Activated CD8-positive, alpha-beta T cell treated with anti-CD3 and anti-CD28 coated beads for 36 hours (primary cell): ENCODE measurements around the gene MPV17. TPM values are rescaled to one million over a fixed set of nuclear protein-coding genes. Genes with fewer than 3 reads are reported as not detected.
A peak's percentile ranks its signal among the peaks of the same experiment; 100 is the strongest.

ENCODE experiments used
- ATAC-seq: fragments of 200-7000 bp; cut with Tn5 transposase; one replicate; pipeline ENCODE4 v1.10.0; 2021; ENCODE audit warnings: mild to moderate bottlenecking, moderate library complexity
- CTCF ChIA-PET: fragments of 350-600 bp; sonication (Branson Sonifier 250); formaldehyde crosslinking; loops from one replicate; lab custom pipeline; 2021; ENCODE audit warnings: antibody characterized with exemption; lab: Charles Lee
- POLR2A ChIA-PET: fragments of 350-600 bp; sonication (Branson Sonifier 250); formaldehyde crosslinking; loops from one replicate; lab custom pipeline; 2021; ENCODE audit warnings: antibody characterized with exemption; lab: Charles Lee
- DNase-seq: peaks from one replicate; pipeline ENCODE4 v3.0.0-alpha.2; 2020
- H3K27ac Mint-ChIP-seq: one replicate; pipeline ENCODE4 v1.8.0; 2021; ENCODE audit warnings: mild to moderate bottlenecking, mixed read lengths
- H3K27me3 Mint-ChIP-seq: one replicate; pipeline ENCODE4 v1.8.0; 2021; ENCODE audit warnings: mixed read lengths
- H3K36me3 Mint-ChIP-seq: one replicate; pipeline ENCODE4 v1.8.0; 2021; ENCODE audit warnings: low read depth, mixed read lengths
- H3K4me1 Mint-ChIP-seq: one replicate; pipeline ENCODE4 v1.8.0; 2021; ENCODE audit warnings: low read depth, mixed read lengths
- H3K4me3 Mint-ChIP-seq: one replicate; pipeline ENCODE4 v1.8.0; 2021; ENCODE audit warnings: mild to moderate bottlenecking, moderate library complexity, mixed read lengths
- H3K9me3 Mint-ChIP-seq: one replicate; pipeline ENCODE4 v1.8.0; 2021; ENCODE audit warnings: mixed read lengths
- CTCF ChIP-seq: fragments of 200-600 bp; IDR thresholded peaks from one replicate; pipeline ENCODE4 v1.8.0; 2022; ENCODE audit warnings: antibody characterized with exemption, mild to moderate bottlenecking
- intact Hi-C: fragments of 100-400 bp; cut with micrococcal nuclease; formaldehyde crosslinking; loops from one replicate; pipeline ENCODE4 v1.10.0; 2022
- total RNA-seq, 2 experiments: library from RNA; stranded (reverse); gene quantifications; one replicate each; pipeline ENCODE4 v1.2.3, GENCODE V29; 2021

Gene MPV17
- total RNA-seq, 2 experiments from 2014 or later, result 72.3 to 85.1 TPM

GRCh38 chr2:27264753-27265535 lies 58.0 kb downstream of the MPV17 start:
- CTCF ChIA-PET, result interaction anchor here (0.7 to 5.5 kb wide), 15 partner anchors 9 to 418 kb away, joined by 3 to 76 read pairs (median 4); partner anchors contain the start of genes ABHD1 and TRIM54
- Mint-ChIP-seq H3K4me1 (peaks cover 24% of the 10 kb centered on the region), H3K36me3 (no peaks in the 10 kb centered on the region), H3K4me3 (peak overlapping the region; percentile 65), H3K27me3 (peaks cover 38% of the 10 kb centered on the region), H3K27ac (no peak overlapping the region), H3K9me3 (no peaks in the 10 kb centered on the region)
- intact Hi-C loops, result no loop called here
- no peak for TF ChIP-seq CTCF
- ATAC-seq (peak; percentile 50), DNase-seq (peak; percentile 62)
- POLR2A ChIA-PET, result interaction anchor here (0.8 to 1.6 kb wide), 7 partner anchors 14 to 105 kb away, joined by 3 to 7 read pairs (median 3); partner anchors contain the start of genes ATRAID, EIF2B4, SLC5A6 and SNX17

- Mint-ChIP-seq H3K27ac (no peak overlapping the region), H3K27me3 (peaks cover 40% of the 10 kb centered on the region), H3K4me1 (peaks cover 24% of the 10 kb centered on the region), H3K9me3 (no peaks in the 10 kb centered on the region), H3K36me3 (no peaks in the 10 kb centered on the region), H3K4me3 (peak overlapping the region; percentile 66)
- ATAC-seq, result peak; percentile 26
- POLR2A ChIA-PET, result interaction anchor here (1.0 to 1.6 kb wide), 6 partner anchors 13 to 53 kb away, joined by 3 to 7 read pairs (median 4); partner anchors contain the start of genes ATRAID and SLC5A6
- CTCF ChIA-PET, result interaction anchor here (0.7 to 5.5 kb wide), 10 partner anchors 9 to 177 kb away, joined by 3 to 76 read pairs (median 4); partner anchors contain the start of genes ABHD1 and TRIM54
- peak; percentile 28 for DNase-seq
- no peak for TF ChIP-seq CTCF
- intact Hi-C loops, result no loop called here
These were observed 58.6 kb downstream of the MPV17 start for GRCh38 chr2:27264253-27264752.

- no peak for DNase-seq
- intact Hi-C loops, result no loop called here
- POLR2A ChIA-PET, result interaction anchor here (0.6 to 1.6 kb wide), 4 partner anchors 15 to 52 kb away, joined by 3 to 4 read pairs (median 3); partner anchors contain the start of genes ATRAID and SLC5A6
These were observed 59.3 kb downstream of the MPV17 start for GRCh38 chr2:27263287-27264252.

More at GRCh38 chr2:27263287-27264252, 59.3 kb downstream of the MPV17 start:
- H3K9me3 Mint-ChIP-seq, result no peaks in the 10 kb centered on the region
- peak overlapping the region; percentile 66 for H3K4me3 Mint-ChIP-seq
- CTCF ChIA-PET, result interaction anchor here (1.4 to 5.5 kb wide), 3 partner anchors 12 to 39 kb away, joined by 4 to 76 read pairs (median 38); partner anchors contain the start of gene TRIM54
- H3K27ac Mint-ChIP-seq, result no peak overlapping the region
- H3K27me3 Mint-ChIP-seq, result peaks cover 44% of the 10 kb centered on the region
- no peaks in the 10 kb centered on the region for H3K36me3 Mint-ChIP-seq
- peaks cover 24% of the 10 kb centered on the region for H3K4me1 Mint-ChIP-seq
- ATAC-seq, result peak; percentile 3
- TF ChIP-seq CTCF, result no peak
